NB4 (cell line): ENCODE results near the gene KIF11.

ENCODE experiments used
- CTCF ChIP-seq: IDR thresholded peaks from one replicate; pipeline ENCODE4 v1.5.1; 2012; ENCODE audit warnings: low read depth, low read length
- MYC ChIP-seq: IDR thresholded peaks from 2 replicates; pipeline ENCODE4 v1.6.1; 2011; ENCODE audit warnings: low read depth, low read length

DNA sequence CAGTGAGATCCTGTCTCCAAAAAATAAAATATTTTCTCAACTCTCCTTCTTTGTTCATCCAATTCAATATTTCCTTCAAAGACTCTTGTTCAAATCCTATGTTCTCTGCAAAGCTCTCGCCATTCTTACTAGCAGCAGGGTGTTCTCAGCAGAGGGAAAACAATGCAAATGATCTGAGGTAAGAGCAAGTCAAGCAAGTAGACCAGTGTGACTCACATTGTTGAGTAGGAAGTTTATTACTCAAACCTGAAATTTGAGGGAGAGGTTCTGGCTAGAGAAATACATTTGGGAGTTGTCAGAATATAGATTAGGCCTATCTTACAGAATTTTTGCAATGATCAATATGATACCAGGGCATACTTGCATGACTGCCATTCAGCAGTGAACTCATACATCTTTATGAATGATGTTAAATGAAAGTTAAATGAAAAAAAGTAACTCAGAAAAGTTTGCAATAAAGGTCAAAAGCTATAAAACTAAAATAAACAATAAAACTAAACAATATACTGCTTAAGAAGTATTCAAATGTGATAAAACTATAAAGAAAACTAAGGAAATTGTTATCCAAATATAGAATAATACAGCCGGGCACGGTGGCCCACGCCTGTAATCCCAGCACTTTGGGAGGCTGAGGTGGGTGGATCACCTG, 24.9 kb upstream of the KIF11 start:
- TF ChIP-seq CTCF (no peak), MYC (no peak)
